Lung (tissue), 12 donors: ENCODE data around the gene CAMKMT. TPM values are rescaled to one million over a fixed set of nuclear protein-coding genes. Genes with fewer than 3 reads are reported as not detected.

Experiments
- ATAC-seq: fragments of 200-7000 bp; cut with Tn5 transposase; one replicate; pipeline ENCODE4 v1.9.1; 2020; ENCODE audit warnings: moderate number of reproducible peaks; ENCODE audit not compliant: insufficient read depth, low FRiP score
- DNase-seq, 3 donors: peaks; one replicate each; pipeline ENCODE4 v3.0.0-alpha.2; 2013 to 2017
- H3K27ac ChIP-seq, 2 donors: one replicate each; pipeline ENCODE4 v1.5.1; 2013; ENCODE audit warnings: mild to moderate bottlenecking in 2 of 2, moderate library complexity in 2 of 2, control low read depth in 1 of 2, inconsistent platforms in 1 of 2, low read depth in 1 of 2, low read length in 1 of 2
- H3K27me3 ChIP-seq, 3 donors: one replicate each; pipeline ENCODE4 v1.5.1; 2013; ENCODE audit warnings: low read length in 2 of 3; ENCODE audit not compliant: control insufficient read depth in 3 of 3, insufficient read depth in 3 of 3
- H3K36me3 ChIP-seq, 4 donors: one replicate each; pipeline ENCODE4 v1.5.1; 2013; ENCODE audit warnings: low read length in 4 of 4, mild to moderate bottlenecking in 1 of 4, moderate library complexity in 1 of 4; ENCODE audit not compliant: control insufficient read depth in 4 of 4, insufficient read depth in 4 of 4
- H3K4me1 ChIP-seq, 5 donors: one replicate each; pipeline ENCODE4 v1.5.1; 2013; ENCODE audit warnings: low read length in 5 of 5, mild to moderate bottlenecking in 2 of 5, moderate library complexity in 1 of 5; ENCODE audit not compliant: control insufficient read depth in 5 of 5, insufficient read depth in 5 of 5
- H3K4me3 ChIP-seq: one replicate; pipeline ENCODE4 v1.5.1; 2013; ENCODE audit warnings: mild to moderate bottlenecking, control low read depth, moderate library complexity
- H3K9ac ChIP-seq, 2 donors: one replicate each; pipeline ENCODE4 v1.5.1; 2013; ENCODE audit warnings: low read length in 2 of 2, control low read depth in 1 of 2; ENCODE audit not compliant: insufficient read depth in 1 of 2
- H3K9me3 ChIP-seq, 4 donors: one replicate each; pipeline ENCODE4 v1.5.1; 2013; ENCODE audit warnings: low read length in 3 of 4, mild to moderate bottlenecking in 1 of 4, moderate library complexity in 1 of 4; ENCODE audit not compliant: control insufficient read depth in 4 of 4, insufficient read depth in 3 of 4
- WGBS, 2 donors: extraction: QIAGEN DNeasy Blood & Tissue Kit; methylation state at CpG; one replicate each; pipeline ENCODE4 v1.1.7; 2013; 5-methylcytosine and 5-hydroxymethylcytosine counted together
- polyA plus RNA-seq, 2 donors: library from polyadenylated mRNA; stranded (reverse); fragments of 200-250 nt; gene quantifications; one replicate each; pipeline ENCODE4 v1.2.1, GENCODE V29; 2013
- total RNA-seq, 2 donors: library from RNA; depleted of rRNA in 1 of 2; stranded (reverse); fragments of >200 nt in 1 of 2; gene quantifications; one replicate each; pipeline ENCODE4 v1.2.1, GENCODE V29; 2014 to 2021
- TF ChIP-seq, protein P1 (sequence below): IDR thresholded peaks from 2 replicates; pipeline ENCODE4 v1.5.1; 2012; ENCODE audit warnings: mild to moderate bottlenecking; ENCODE audit errors: control extremely low read depth, extremely low read depth
- donor health status: control.
- donor health status: control.
- donor health status: Bipolar disorder and iron deficiency.
- donor health status: healthy.
- donor health status: DM: yes; HTN: yes; CAD: no.

Gene CAMKMT
- total and polyA plus RNA-seq, 4 donors, result 3.6 to 19.7 (median 8.4) TPM

DNA sequence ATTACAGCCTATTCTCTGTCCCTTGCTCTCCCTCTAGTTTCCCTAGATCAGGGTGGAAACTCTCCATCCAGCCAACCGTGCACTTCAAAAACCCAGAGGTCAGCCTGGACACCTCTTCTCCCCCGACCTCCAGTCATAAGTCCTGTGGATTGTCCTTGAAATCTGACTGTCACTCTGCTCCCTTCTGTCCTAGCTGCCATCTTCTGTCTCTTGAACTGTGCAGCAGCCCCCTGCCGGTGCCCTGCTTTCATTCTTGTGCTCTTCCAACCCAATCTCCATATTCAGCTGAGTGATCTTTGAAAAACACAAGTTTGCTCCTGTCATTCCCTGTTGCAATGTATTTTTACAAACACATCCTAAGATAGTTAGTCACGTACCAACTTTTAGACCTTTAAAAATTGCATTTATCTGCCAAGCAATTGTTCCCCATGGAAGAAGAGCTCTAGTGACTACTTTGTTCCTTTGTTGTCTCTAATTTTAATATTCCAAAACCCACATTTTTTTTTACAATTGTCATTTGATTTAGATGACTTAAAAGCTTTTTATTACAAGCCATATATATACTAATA lies 254.3 kb downstream of the CAMKMT start:
- ATAC-seq, result no peak
- H3K9me3 ChIP-seq, result peaks cover 0 to 3% (median 0%) of the 10 kb centered on the region in 4 donors
- WGBS, 2 donors, result 79 to 85% methylated on average over 4 of the region's 4 CpGs
- no peak overlapping the region for H3K27ac ChIP-seq
- peaks cover 4 to 31% (median 7%) of the 10 kb centered on the region in 5 donors for H3K4me1 ChIP-seq
- no peaks in the 10 kb centered on the region for H3K27me3 ChIP-seq
- no peak overlapping the region for H3K9ac ChIP-seq
- TF ChIP-seq, protein P1, sequence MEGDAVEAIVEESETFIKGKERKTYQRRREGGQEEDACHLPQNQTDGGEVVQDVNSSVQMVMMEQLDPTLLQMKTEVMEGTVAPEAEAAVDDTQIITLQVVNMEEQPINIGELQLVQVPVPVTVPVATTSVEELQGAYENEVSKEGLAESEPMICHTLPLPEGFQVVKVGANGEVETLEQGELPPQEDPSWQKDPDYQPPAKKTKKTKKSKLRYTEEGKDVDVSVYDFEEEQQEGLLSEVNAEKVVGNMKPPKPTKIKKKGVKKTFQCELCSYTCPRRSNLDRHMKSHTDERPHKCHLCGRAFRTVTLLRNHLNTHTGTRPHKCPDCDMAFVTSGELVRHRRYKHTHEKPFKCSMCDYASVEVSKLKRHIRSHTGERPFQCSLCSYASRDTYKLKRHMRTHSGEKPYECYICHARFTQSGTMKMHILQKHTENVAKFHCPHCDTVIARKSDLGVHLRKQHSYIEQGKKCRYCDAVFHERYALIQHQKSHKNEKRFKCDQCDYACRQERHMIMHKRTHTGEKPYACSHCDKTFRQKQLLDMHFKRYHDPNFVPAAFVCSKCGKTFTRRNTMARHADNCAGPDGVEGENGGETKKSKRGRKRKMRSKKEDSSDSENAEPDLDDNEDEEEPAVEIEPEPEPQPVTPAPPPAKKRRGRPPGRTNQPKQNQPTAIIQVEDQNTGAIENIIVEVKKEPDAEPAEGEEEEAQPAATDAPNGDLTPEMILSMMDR, result no peak
- H3K36me3 ChIP-seq, result no peaks in the 10 kb centered on the region
- DNase-seq, result peak in 2 of 3 donors; percentile 18 to 24
- no peak overlapping the region for H3K4me3 ChIP-seq

DNA sequence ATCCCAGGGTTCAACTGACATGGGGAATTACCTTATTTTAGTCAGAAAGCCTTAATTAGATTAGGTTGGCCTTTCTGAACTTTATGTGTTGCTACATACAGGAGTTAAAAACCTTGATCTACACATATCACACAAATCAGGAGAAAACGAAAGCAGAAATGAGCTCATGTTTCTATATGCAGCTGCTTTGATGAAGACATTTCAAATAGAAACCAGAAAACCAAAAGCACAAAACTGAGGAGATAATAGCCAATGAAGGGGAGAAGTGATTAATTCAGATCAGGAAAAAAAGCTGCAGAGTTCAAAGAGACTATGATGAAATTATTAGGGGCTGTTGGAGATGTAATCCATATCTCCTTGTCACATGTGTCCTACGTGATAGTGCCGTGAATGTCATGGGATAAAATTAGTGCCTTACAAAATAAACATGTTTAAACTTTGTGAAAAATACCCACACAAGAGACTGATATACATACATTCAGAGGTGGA lies 255.0 kb downstream of the CAMKMT start:
- TF ChIP-seq, protein P1, result no peak
- WGBS, 2 donors, result 49 to 72% methylated on average over 3 of the region's 3 CpGs
- Histone ChIP-seq H3K4me3 (no peak overlapping the region), H3K4me1 (peaks cover 2 to 31% (median 7%) of the 10 kb centered on the region in 5 donors), H3K9me3 (peaks cover 0 to 1% (median 0%) of the 10 kb centered on the region in 4 donors), H3K9ac (peak overlapping the region in 1 of 2 donors; percentile 77), H3K27ac (no peak overlapping the region), H3K27me3 (no peaks in the 10 kb centered on the region), H3K36me3 (no peaks in the 10 kb centered on the region)
- ATAC-seq, result no peak
- DNase-seq, result peak in 2 of 3 donors; percentile 62 to 74

DNA sequence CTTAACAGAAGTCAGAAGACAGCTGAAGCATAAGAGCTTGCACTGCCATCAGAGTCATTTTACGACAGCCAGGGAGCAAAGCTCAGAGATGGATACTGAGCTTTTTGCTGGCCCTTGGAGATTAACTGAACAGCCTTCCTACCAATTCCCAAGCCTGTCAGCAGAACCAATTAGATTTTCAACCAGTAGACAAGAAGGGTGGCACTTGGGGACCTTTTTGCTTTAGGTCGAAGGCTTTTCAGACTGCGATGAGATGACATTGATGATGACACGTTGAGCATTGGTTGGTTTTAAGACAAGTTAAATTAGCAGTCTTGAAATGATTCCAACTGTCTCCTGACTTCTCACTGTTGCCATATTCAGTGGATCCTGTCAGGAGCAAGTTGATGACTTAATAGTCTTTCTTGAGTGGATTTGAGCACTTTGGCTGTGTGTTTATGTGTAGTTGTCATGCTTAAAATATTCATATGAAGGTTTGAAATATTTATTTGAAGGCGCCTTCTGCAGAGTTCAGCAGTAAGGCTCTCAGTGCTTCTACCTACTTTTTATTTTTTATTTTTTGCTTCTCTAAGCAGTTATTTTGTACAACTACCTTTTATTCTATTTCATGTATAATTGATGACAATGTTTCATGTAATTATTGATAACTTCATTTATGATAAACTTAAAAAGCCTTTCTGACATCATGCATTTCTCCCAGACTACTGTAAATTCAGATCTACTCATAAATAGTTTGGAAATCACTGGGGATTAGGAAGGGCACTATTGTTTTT lies 256.7 kb downstream of the CAMKMT start:
- H3K9me3 ChIP-seq, result no peaks in the 10 kb centered on the region
- ATAC-seq (no peak), DNase-seq (peak in 2 of 3 donors; percentile 48 to 49)
- H3K36me3 ChIP-seq, result no peaks in the 10 kb centered on the region
- no peaks in the 10 kb centered on the region for H3K27me3 ChIP-seq
- 87 to 92% methylated on average over 5 of the region's 5 CpGs for WGBS, 2 donors
- TF ChIP-seq, protein P1, result no peak
- H3K9ac ChIP-seq, result no peak overlapping the region
- no peak overlapping the region for H3K4me3 ChIP-seq
- H3K27ac ChIP-seq, result no peak overlapping the region
- H3K4me1 ChIP-seq, result peaks cover 2 to 36% (median 7%) of the 10 kb centered on the region in 5 donors
